ENCODE results near the gene CFHR1. TPM values are rescaled to one million over a fixed set of nuclear protein-coding genes. Genes with fewer than 3 reads are reported as not detected.

Gene CFHR1
- total and polyA plus RNA-seq, 2 of the 13 experiments (the other 11 are each of a cell fraction or from before 2014, with no cell fraction given): not detected

DNA sequence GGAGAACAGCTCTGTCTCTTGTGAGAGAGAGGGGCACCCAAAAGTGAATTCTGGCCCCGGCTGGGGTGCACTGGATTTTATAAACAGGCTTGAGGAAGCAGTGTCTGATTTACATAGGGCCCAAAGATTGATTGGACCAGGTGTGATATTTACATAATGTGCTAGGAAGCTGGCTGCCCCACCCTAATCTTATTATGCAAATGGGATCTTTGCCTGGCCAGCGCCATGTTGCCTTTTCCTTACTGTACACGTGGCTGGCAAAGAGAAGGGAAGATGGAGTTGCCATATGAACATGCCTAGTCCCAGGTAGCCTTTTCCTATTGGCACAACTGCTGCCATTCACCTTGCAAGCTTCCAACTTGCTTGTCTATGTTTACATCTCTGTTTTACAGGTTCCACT is 39.3 kb downstream of the CFHR1 start:
- no peaks in the 10 kb centered on the region for H3K36me3 ChIP-seq (replicated peaks in 1 of 2; ENCODE audit: control insufficient read depth in 1 of 2, insufficient read depth in 2 of 2, low read length in 2 of 2)
- no peaks in the 10 kb centered on the region; a peak in 1 of 5 replicates for H3K27me3 ChIP-seq (ENCODE audit: control insufficient read depth in 1 of 2, insufficient read depth in 2 of 2, low read length in 2 of 2)
- BruUV-seq (replicated peaks): no TSS peak
- no peaks in the 10 kb centered on the region for H3K79me2 ChIP-seq (ENCODE audit: insufficient read depth, low read length)
- intact Hi-C loops (cut with micrococcal nuclease; ENCODE audit: unreplicated experiment): no loop called here
- H3K9ac ChIP-seq (ENCODE audit: insufficient read depth, low read depth, low read length): no peak overlapping the region
- no peak overlapping the region for H2AFZ ChIP-seq (ENCODE audit: low read length)
- 35% methylated on average over 3 of the region's 3 CpGs for WGBS (ENCODE audit: low lambda C conversion rate)
- TF ChIP-seq ZNF251 (CRISPR knock-in tag; IDR thresholded peaks at IDR 0.05): no peak
- TF ChIP-seq ZFP62 (CRISPR knock-in tag; IDR thresholded peaks at IDR 0.05): no peak
- TF ChIP-seq FOSL2 (CRISPR knock-in tag; IDR thresholded peaks at IDR 0.05): no peak
- TF ChIP-seq PAXIP1 (CRISPR knock-in tag; conservative IDR thresholded peaks at IDR 0.05): no peak
- TF ChIP-seq RAD51 (IDR thresholded peaks at IDR 0.05; ENCODE audit: borderline replicate concordance): no peak
- TF ChIP-seq ZNF331 (CRISPR knock-in tag; IDR thresholded peaks at IDR 0.05): no peak
- TF ChIP-seq, protein P1, sequence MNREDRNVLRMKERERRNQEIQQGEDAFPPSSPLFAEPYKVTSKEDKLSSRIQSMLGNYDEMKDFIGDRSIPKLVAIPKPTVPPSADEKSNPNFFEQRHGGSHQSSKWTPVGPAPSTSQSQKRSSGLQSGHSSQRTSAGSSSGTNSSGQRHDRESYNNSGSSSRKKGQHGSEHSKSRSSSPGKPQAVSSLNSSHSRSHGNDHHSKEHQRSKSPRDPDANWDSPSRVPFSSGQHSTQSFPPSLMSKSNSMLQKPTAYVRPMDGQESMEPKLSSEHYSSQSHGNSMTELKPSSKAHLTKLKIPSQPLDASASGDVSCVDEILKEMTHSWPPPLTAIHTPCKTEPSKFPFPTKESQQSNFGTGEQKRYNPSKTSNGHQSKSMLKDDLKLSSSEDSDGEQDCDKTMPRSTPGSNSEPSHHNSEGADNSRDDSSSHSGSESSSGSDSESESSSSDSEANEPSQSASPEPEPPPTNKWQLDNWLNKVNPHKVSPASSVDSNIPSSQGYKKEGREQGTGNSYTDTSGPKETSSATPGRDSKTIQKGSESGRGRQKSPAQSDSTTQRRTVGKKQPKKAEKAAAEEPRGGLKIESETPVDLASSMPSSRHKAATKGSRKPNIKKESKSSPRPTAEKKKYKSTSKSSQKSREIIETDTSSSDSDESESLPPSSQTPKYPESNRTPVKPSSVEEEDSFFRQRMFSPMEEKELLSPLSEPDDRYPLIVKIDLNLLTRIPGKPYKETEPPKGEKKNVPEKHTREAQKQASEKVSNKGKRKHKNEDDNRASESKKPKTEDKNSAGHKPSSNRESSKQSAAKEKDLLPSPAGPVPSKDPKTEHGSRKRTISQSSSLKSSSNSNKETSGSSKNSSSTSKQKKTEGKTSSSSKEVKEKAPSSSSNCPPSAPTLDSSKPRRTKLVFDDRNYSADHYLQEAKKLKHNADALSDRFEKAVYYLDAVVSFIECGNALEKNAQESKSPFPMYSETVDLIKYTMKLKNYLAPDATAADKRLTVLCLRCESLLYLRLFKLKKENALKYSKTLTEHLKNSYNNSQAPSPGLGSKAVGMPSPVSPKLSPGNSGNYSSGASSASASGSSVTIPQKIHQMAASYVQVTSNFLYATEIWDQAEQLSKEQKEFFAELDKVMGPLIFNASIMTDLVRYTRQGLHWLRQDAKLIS (CRISPR knock-in tag; IDR thresholded peaks at IDR 0.05): no peak
- ATAC-seq: no peak
- no peak overlapping the region for H3K4me2 ChIP-seq (ENCODE audit: low read depth, low read length)
- CTCF ChIA-PET (ENCODE audit: low intra/inter-chr PET ratio, low total read pairs): no interaction called here
- no peak for FAIRE-seq
- H4K20me1 ChIP-seq (ENCODE audit: insufficient read depth, low read length): no peaks in the 10 kb centered on the region
- POLR2A ChIA-PET: no interaction called here
- no peaks in the 10 kb centered on the region for H3K9me3 ChIP-seq (ENCODE audit: low read length)
- DNase-seq (ENCODE audit: low spot score): no peak
- no peak overlapping the region for H3K4me3 ChIP-seq (replicated peaks in 1 of 3; ENCODE audit: insufficient read depth in 1 of 3, low read depth in 2 of 3, low read length in 3 of 3)
- H3K4me1 ChIP-seq (ENCODE audit: insufficient read depth, low read length): no peaks in the 10 kb centered on the region
- no peak overlapping the region for H3K27ac ChIP-seq (ENCODE audit: extremely low read length, insufficient read depth, low read length)
- in situ Hi-C loops (cut with HindIII; ENCODE audit: extremely low pct_ligation_motif_present, low pct_unique_long_range_greater_than_20kb): no loop called here

Data from HepG2 (cell line).